PC-9 (cell line): ENCODE results near the gene GRAP.

Source experiments
- CTCF ChIP-seq: fragments of 200-600 bp; sonication (generic); conservative IDR thresholded peaks from 2 replicates; pipeline ENCODE4 v1.6.1; 2017; ENCODE audit warnings: mixed run types, antibody characterized with exemption, mild to moderate bottlenecking, moderate library complexity
- EZH2 ChIP-seq: fragments of 200-600 bp; sonication (generic); IDR thresholded peaks from 2 replicates; pipeline ENCODE4 v1.8.0; 2017; ENCODE audit warnings: antibody characterized with exemption, low read depth

GRCh38 chr17:19014628-19015215 is 32.0 kb downstream of the GRAP start:
- TF ChIP-seq CTCF = no peak
- no peak for TF ChIP-seq EZH2
